GM21447 (cell line): Measurements from ENCODE around the gene ERI3.

Experiments
- ATAC-seq: cut with Tn5 transposase; IDR thresholded peaks from one replicate; pipeline ENCODE4 v1.9.1; 2021; ENCODE audit not compliant: unreplicated experiment

Gene ERI3

DNA sequence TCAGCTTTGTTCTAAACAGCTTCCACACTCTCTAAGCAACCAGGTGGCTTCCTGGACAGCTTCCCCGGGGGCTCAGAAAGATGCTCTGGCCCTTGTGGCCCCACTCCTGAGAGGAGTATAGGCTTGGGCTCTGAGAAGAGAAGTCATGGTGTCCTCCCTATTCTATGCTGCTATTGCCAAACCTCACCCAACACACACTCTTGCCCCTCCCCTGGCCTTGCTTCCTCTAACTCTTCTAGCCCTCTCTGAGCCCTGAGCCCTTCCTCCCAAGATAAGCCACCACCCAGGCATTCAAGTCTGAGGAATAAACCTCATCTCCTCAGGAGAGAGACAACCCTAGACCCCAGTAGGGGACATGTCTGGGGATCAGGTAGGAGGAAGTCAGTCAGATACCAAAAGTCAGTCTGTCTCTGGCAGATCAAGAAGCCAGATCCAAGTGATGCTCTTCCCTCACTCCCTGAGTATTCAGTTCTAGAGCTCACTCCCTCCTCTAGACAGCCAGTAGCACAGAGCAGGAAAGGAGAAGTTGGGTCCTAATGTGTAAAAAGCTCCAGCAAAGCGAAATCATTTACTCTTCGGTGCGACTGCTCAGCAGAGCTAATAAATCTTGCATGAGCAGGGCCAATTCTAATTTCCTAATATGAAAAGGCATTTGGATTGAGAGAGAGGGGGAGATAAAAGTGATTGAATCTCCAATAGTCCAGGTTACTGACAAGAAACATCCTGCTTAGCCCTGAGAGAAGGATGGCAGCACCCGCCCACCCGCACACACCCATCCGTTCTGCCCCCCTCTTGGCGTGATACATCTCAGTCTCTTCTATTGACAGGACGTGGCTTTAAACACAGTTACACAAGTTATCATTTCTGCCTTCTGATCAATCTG is 91.2 kb downstream of the ERI3 start:
- no peak for ATAC-seq

DNA sequence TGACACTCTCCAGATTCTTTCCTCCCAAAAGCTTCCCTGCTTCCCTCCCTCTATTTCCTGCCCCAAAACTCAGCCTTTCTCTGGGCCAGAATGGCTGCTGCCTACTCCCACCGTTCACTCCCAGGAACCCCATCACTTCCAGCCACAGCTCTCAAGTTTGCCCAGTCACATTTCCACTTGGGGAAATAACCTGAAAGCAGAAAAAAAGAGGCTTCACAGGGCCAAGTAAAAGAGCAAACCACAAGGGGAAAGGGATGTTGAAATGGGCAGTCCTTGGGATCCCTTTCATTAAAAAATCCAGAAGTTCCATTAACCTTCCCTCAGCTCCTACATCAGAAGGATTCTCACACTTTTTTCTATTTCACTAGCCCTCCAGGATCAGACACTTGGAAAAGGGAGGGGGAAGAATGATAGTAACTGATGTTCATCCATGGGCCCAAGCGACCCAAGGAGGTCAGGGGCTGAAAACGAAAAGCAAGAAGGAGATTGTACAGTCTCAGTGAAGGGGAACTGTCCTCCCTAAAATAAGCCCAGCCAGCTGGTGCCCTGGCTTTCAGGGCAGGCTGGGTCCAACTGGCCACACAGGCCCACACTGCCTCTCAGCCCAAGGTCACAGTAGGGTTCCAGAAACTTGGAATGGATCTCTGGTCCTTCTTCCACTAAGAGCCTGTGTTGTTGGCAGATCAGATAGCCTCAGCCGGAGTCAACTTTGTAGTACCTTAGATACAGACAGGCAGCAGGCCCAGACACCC is 92.1 kb downstream of the ERI3 start:
- no peak for ATAC-seq

DNA sequence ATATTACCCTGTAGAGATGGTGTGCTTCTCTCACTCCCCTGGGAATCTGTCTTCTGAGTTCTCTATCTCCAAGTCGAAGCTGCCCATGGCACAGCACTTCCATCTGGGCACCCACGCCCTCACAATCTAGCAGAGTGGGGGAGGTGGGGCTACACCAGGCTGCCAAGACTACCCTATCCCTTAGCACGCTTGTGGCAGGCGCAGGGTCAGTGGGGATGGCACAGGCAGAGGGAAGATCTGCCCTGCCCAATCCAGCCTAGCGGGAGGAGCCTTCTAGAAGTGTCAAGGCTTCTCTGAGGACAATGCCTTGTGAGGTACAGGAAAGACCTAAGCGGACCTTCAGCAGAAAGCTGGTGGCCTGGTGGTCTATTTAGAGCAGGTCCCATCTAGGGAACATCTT is 92.6 kb downstream of the ERI3 start:
- ATAC-seq, result no peak

DNA sequence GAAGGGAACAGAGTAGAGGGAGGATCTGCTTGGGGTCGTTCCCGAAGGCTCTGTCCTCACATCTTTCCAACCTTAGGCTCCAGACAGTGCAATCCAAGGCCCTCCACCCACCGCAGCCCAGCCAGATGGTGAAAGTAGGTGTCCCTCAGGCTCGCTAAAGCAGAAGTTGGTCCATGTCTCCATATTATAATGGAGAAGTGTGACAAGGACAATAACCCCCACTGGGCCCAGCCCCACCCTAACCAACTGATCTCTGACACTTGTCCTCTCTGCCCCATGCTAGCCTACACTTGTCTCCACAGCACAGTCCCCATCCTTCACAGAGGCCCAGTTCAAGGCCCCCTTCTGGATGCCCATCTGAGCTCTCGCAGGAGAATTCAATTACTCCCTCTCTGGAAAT is 93.1 kb downstream of the ERI3 start:
- no peak for ATAC-seq

DNA sequence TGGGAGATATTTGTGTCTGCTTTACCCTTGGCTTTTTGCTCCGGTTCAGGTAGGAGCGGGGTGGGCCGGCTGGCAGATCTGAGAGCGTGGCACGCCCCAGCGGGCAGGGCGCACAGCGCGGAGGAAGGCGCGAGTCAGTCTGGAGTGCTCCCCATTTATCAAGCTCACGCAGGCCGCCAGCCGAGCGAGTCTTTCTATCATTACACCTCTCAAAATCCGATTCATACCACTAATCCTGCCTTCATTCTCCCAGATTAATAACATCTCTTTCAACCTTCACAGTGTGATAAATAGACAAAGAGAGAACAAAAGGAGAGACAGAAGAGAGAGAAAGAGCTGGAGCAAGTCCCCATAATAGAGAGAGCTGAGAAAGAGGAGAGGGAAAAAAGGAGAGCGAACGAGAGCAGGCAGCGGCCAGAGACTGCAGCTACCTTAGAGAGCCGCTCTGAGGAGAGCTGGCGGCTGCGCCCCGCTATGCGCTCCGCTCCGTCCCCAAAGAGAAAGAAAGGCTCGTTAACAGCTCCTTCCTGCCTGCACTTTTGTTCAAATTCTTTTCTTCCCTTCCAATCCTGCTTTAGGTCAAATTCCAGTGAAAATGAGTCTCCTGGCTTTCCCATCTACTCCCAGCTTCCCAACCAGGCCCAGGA is 93.8 kb downstream of the ERI3 start:
- no peak for ATAC-seq

DNA sequence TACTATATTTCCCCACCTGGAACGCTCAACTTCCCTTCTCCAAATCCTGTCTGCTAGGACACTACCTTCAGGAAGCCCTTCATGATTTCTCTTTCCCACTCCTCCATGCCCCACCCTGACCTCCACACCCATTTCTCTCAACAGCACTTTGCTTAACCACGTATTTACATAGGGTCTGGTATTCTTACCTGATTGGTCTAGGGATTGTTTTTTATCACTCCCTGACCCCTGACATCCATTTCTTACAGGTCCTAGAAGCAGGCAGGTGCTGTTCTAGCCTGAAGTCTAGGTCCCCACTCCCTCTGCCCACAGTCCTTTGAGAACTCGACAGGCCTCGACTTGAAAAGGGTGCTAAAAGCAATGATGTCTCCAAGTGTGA is 94.3 kb downstream of the ERI3 start:
- no peak for ATAC-seq

DNA sequence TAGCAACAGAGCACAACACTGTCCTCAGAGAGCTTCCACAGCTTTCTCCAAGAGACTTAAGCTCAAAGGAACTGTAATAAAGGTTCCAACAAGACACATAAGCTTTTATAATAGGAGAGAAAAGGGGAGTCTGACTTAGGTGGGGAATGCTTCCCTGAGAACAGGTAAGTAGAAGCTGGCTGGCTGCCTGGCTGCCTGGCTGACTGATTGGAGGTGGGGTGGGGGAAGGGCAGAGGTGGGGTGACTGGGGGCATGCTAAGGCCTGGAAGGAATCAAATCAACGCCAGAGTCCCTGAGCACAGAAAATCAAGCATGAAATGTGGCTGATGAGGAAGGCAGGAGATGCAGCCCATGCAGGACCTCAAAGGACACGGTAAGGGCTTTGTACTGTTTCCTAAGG is 96.0 kb downstream of the ERI3 start:
- ATAC-seq, result no peak

DNA sequence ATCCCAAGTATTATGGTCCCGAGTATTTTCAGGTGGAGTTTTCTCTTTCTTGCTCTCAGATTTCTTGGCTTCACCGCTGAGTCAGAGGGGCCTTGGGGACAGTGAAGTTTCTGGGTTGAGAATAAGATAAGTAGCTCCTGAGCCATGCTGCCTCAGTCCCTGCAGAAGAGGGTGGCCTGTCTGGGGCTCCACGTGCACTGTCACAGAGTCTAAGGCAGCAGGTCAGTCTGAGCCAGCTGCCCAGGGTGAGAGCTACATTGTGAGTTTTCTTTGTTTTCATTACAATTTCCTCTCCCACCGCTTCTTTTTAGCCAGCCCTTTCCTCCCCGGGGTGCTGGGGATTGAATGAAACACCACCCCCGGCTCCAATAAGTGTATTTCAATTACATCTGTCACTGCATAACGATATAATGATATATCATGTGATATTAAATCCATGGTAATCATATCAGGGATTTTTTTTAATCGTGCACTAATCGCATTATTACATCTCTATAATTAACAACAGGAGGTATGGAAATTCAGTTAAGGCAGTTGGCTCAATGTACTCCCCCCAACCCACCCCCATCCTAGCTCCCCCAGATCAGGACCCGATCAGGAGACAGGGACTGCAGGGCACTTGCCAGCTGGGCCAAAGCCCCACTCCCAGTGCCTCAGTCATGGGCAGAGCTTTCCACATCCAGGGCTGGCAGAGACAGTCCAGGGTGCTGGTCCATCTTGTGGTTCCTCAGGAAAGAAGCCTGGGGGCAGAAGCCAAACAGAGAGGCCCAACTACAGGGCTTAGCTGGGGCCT is 98.1 kb downstream of the ERI3 start:
- ATAC-seq, result no peak

DNA sequence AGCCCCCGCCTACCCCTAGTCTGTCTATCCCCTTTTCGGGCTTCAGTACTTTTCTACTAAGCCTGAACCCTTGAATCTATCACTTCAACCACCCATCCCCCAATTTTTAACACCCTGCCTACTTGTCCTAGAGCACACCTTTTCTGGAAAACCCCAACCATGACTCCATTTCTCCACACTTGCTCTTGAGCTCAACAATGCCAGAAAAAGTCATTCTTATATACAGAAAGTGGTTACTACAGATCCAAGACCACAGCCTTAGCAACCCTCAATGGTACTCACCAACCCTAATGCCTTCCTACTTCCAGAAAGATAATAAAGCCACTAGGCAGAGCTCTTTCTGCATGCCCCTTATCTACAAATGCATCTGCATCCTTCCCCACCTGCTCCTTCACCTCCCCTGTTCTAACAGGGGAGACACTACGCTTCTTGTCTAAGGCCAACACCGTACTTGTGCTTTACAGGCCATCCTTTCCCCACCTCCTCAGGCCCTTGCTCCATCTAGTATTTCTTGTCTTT is 100.6 kb downstream of the ERI3 start:
- no peak for ATAC-seq

DNA sequence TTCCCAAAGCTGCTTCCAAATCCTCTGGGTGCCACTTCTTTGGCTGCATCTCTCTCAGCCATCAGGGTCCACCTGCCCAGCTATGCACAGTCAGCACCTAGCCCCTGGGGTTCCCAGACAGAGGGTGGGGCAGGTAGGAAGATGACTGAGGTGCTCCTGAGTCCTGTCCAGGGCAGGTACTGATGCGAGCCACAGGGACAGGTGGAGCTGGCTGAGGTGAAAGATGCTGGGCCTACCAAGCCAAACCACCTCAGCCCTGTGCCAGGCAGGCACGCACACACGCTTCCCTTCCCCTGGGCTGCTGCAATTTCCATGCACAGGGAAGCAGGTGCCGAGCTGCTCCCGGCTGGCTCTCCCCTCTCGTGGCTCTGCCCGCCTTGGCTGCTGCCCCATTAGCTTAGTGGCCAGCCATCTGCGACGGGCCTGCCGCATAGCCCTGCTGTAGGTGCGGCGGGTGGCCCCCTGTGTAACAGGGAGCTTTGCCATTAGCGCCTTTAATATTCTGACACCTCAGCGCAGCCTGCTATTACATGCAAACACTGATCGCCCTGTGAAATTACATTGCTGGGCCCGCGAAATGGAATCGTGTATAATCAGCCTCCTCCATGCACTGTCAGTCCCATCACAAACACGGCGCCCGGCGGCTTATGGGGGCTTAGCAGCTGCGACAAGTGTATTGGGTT is 102.9 kb downstream of the ERI3 start:
- no peak for ATAC-seq

DNA sequence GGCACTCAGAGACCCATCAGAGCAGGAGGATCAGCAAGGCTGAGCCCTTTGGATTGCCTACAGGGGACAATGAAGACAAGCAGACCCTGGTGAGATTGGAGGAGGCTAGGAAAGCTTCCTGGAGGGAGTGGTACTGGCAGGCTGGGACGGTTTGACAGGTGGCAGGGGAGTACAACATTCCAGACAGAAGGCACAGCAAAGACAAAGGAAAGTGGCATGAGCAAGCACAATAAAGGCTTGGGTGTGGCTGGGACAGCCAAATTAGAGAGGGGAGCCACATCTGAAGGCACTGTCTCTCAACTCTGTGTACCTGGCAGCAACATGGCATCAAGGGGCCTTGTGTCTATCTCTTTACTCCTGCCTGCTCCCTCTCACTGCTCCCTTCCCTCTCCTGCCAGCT is 103.6 kb downstream of the ERI3 start:
- ATAC-seq, result no peak

DNA sequence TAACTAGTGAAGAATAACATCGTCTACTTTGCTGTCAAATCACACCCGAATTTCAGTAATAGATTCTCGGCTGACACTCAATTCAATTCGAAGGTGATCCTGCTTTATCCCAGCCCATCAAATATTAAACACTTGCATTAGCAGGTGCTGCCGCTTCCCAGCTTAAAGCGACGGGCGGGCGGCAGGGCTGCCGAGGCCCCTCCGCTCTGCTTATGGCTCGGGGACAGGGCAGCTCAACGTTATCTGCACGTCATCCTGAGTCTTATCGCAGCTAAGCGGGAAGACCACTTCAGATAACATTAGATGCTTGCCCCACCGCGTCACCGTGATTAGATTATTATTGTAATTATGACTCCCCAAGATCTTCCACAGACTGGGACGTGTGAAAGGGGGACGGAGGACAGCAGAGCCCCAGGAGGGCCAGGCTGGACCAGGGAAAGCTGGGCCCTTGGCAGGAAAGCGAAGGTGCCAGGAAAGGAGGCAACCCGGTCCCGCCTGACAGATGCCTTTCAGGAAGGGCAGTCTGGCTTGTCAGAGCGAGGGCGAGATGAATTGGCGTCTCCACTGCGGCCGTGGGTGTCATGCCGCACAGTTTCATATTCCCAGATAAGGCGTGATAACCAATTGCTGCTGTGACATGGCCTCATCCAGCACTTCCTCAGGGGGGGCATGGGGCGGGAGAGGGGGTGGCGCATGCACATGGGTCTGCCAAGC is 104.8 kb downstream of the ERI3 start:
- ATAC-seq, result no peak

DNA sequence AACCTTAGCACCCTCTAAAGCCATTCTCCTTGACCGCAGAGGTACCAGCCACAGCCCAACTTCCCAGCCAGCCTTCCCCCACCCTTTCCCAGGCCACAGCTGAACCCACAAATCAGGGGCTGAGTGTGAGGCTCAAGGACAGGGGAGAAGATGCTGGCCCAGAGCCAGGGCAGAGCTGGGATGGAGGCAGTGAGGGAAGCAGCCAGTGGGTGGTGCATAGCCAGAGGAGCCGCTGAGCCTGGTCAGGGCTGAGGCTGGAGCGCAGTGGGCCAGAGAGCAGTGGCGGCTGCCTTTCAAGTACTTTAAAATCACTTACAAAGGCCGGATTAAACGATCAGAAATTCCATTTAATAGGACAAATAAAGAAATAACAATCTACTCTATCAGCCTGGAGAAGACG is 105.5 kb downstream of the ERI3 start:
- ATAC-seq, result no peak

DNA sequence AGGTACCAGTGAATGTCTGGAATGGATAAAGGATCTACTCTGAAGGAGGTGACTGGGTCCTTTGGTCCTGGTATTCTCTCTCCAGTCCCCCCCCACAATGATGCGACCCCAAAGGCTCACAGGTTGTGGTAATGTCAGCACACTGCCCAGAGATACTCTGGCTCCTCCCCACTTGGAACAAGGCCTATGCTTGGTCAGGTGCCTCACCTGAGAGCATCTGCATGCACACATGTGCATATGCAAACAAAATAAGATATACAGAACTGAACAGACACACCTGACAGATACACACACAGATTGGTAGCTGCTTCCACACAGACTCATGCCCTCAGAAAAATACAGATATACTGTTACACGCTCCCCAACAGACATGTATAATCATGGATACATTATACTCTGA is 108.3 kb downstream of the ERI3 start:
- no peak for ATAC-seq

DNA sequence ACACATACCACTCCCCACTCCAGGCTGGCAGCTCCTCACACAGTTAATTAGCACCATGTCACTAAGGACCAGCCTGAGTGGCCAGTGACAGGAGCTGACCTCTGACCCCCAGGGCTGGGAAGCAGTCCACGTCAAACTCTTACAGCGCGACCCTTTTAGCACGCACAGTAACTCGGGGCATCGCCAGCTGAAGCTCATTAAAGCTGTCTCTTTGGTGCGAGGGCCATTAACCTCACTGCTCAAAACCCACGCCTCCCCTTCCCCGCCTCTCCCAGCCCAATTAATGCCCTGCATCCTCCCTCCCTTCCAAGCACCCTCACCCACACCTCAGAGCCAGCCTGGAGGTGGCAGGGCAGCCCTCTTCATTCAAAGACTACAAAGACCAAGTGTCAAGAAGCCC is 110.1 kb downstream of the ERI3 start:
- ATAC-seq, result no peak

DNA sequence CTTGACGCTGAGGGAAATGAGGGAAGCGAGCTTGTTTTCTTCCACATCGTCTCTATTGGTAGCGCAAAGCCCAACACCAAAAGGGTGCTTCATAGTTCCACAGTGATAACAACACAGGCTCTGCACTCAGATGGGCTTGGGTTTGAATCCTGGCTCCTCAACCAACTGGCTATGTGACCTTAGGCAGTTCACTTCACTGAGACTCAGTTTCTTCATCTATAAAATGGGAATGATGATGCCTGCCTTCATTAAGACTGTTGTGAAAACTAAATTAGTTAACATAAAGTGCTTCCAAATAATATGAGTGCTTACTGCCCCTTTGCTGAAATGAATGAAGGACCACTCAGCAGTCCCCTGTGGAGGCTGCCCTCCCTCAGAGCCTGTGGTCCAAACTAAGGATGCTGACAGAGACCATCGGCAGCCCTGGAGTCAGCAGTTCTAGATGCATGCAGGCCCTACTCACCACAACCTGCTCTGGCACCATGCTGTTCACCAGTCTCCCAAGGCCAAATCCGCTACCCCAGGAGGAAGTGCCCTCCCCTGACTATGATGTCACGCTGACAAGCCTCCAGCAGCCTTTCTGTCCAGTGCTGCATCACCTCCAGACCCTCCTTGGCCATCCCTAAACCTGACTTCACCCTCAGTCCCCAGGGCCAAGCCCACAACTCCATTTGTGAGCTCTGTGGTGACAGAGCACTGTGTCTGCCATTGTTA is 111.1 kb downstream of the ERI3 start:
- no peak for ATAC-seq

DNA sequence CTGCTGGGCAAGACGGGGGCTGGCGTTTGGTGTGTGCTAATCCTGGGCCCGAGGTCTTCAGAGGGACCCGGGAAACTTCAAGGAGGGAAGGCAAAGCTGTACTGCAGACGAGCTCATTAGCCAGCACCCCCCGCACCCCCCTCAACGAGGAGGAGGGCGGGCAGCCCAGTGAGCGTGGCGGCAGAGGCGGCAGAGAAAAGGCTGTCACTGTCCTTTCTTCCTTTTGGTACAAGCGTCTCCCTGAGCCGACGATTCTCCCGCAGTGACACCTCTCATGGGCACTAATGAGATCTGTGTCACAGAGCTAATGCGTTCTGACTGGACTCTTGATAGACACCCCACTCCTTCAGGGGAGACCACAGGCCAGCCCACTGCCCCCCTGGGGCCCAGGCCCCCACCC is 112.3 kb downstream of the ERI3 start:
- no peak for ATAC-seq

DNA sequence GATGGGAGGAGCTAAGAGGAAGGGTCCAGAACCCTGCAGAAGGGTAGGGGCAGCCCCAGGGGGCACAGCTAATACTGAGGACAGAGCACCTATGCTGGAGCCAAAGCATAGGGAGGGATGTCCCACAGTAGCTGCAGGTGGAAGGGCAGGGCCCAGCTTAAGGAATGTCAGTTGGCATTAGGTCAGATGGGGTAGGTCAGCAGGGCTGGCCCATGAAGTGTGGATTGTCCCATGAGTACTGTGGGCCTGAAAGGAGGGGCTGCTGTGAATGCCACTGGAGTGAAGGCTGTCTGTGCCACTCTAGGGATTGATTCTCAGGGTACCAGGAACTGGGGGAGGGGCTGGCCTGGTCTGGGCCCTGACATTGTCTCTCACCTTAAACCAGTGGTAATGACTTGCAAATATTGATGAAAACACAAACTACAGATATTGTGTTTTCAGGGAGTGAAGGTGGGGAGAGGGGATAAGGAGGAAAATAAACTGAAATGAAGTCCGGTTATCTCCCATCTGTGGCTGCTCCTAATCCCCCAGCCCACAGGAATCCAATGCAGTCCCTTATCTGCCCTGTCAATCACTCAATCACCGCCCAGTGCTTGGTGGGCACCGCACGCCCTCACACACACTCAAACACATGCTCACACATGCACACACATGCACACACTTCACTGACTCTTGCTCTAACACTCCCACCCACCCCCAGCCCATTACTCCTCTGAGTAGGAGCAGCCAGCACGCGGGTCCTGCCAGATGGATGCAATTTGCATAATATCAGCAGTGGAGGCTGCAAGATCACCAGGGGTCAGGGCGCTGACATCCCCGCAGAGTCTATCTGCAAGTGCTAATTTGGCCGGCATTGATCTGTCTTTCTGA is 114.0 kb downstream of the ERI3 start:
- no peak for ATAC-seq
